Activated T-helper 2 cell treated with anti-CD3 and anti-CD28 coated beads, Interferon-gamma antibody, Interleukin-2, Interleukin-4, amounts not matched to agents 10 μg/mL and 5 μg/mL and 100 μg/mL, durations not matched to agents 14 hours and 24 hours and 36 hours (primary cell): ENCODE results near the gene ATXN1L. TPM values are rescaled to one million over a fixed set of nuclear protein-coding genes. Genes with fewer than 3 reads are reported as not detected.
"Not testable (repeated sequence)": the region's sequence is repeated elsewhere in the genome, so short reads cannot be mapped to it uniquely, and the experiment has no call there.

Experiments
- DNase-seq: peaks from one replicate; pipeline ENCODE4 v3.0.0; 2021; ENCODE audit warnings: low spot score
- H3K27ac Mint-ChIP-seq: one replicate; pipeline ENCODE4 v1.8.0; 2021; ENCODE audit warnings: mixed read lengths
- H3K27me3 Mint-ChIP-seq: one replicate; pipeline ENCODE4 v1.8.0; 2021; ENCODE audit warnings: low read depth, mixed read lengths
- H3K36me3 Mint-ChIP-seq: one replicate; pipeline ENCODE4 v1.8.0; 2021; ENCODE audit warnings: low read depth, mixed read lengths
- H3K4me1 Mint-ChIP-seq: one replicate; pipeline ENCODE4 v1.8.0; 2021; ENCODE audit warnings: low read depth, mixed read lengths
- H3K4me3 Mint-ChIP-seq: one replicate; pipeline ENCODE4 v1.8.0; 2021; ENCODE audit warnings: low read depth, mild to moderate bottlenecking, moderate library complexity, mixed read lengths
- H3K9me3 Mint-ChIP-seq: one replicate; pipeline ENCODE4 v1.8.0; 2021; ENCODE audit warnings: mixed read lengths
- intact Hi-C: fragments of 100-400 bp; cut with micrococcal nuclease; formaldehyde crosslinking; loops from one replicate; pipeline ENCODE4 v1.15.1; 2023
- total RNA-seq: library from RNA; stranded (reverse); gene quantifications from 2 replicates; pipeline ENCODE4 v1.2.3, GENCODE V29; 2022

Gene ATXN1L
- total RNA-seq, result 17.2 and 19.7 TPM in 2 replicates

- Mint-ChIP-seq H3K27me3 (no peaks in the 10 kb centered on the region), H3K4me1 (peaks cover 27% of the 10 kb centered on the region), H3K9me3 (no peaks in the 10 kb centered on the region), H3K4me3 (peak within 1 kb of the TSS; percentile 89), H3K36me3 (peaks cover 26% of the 10 kb centered on the region), H3K27ac (peak within 1 kb of the TSS; percentile 94)
- intact Hi-C loops, result loop anchor here (1.0 kb wide), 1 partner anchor 49 kb away; the partner anchor contains the start of gene IST1
- peak; percentile 92 for DNase-seq
These were observed at the start of gene ATXN1L for GRCh38 chr16:71845639-71846430. Gene ATXN1L (plus strand): TSS chr16:71845976. CDS start chr16:71849741, 3,765 bp downstream.

- Mint-ChIP-seq H3K36me3 (peaks cover 44% of the 10 kb centered on the region), H3K4me3 (no peak overlapping the region), H3K9me3 (no peaks in the 10 kb centered on the region), H3K4me1 (peaks cover 37% of the 10 kb centered on the region), H3K27ac (peak overlapping the region; percentile 21), H3K27me3 (no peaks in the 10 kb centered on the region)
- no peak for DNase-seq
- intact Hi-C loops, result no loop called here
These were observed 49.2 kb upstream of the ATXN1L start for GRCh38 chr16:71796501-71797097.

GRCh38 chr16:71803305-71803690 lies 42.5 kb upstream of the ATXN1L start:
- intact Hi-C loops, result no loop called here
- Mint-ChIP-seq H3K27me3 (no peaks in the 10 kb centered on the region), H3K4me1 (peaks cover 16% of the 10 kb centered on the region), H3K9me3 (no peaks in the 10 kb centered on the region), H3K27ac (no peak overlapping the region), H3K4me3 (no peak overlapping the region), H3K36me3 (peaks cover 36% of the 10 kb centered on the region)
- no peak for DNase-seq

- intact Hi-C loops, result loop anchor here (1.0 to 5.0 kb wide), 4 partner anchors 34 to 154 kb away; partner anchors contain the start of genes IST1 and ZNF821
- Mint-ChIP-seq H3K36me3 (peaks cover 23% of the 10 kb centered on the region), H3K27me3 (no peaks in the 10 kb centered on the region), H3K4me1 (peaks cover 20% of the 10 kb centered on the region), H3K4me3 (peak overlapping the region; percentile 95), H3K9me3 (no peaks in the 10 kb centered on the region), H3K27ac (peak overlapping the region; percentile 100)
- DNase-seq, result no peak
These were observed 37.7 kb upstream of the ATXN1L start for GRCh38 chr16:71807905-71808592.

GRCh38 chr16:71808593-71809459 lies 37.0 kb upstream of the ATXN1L start, which contains the start of gene AP1G1:
Gene AP1G1 (minus strand): TSS chr16:71808834. CDS start chr16:71789479, 19,355 bp downstream.
- Mint-ChIP-seq H3K36me3 (peaks cover 17% of the 10 kb centered on the region), H3K27me3 (no peaks in the 10 kb centered on the region), H3K4me3 (peak within 1 kb of the TSS; percentile 95), H3K4me1 (peaks cover 16% of the 10 kb centered on the region), H3K27ac (peak within 1 kb of the TSS; percentile 100), H3K9me3 (no peaks in the 10 kb centered on the region)
- DNase-seq, result peak; percentile 91
- intact Hi-C loops, result loop anchor here (1.0 to 5.0 kb wide), 7 partner anchors 9 to 284 kb away; partner anchors contain the start of genes DHX38, IST1, TXNL4B and ZNF821

- DNase-seq, H3K27me3 Mint-ChIP-seq, H3K9me3 Mint-ChIP-seq, intact Hi-C loops: not testable (repeated sequence)
- Mint-ChIP-seq H3K27ac (peak overlapping the region; percentile 100), H3K36me3 (peaks cover 11% of the 10 kb centered on the region), H3K4me1 (peaks cover 16% of the 10 kb centered on the region), H3K4me3 (peak overlapping the region; percentile 95)
These were observed 35.6 kb upstream of the ATXN1L start for GRCh38 chr16:71810155-71810530.

GRCh38 chr16:71811261-71811803 lies 34.4 kb upstream of the ATXN1L start:
- intact Hi-C loops, result no loop called here
- H3K27me3 Mint-ChIP-seq, result no peaks in the 10 kb centered on the region
- H3K9me3 Mint-ChIP-seq, result no peaks in the 10 kb centered on the region
- peaks cover 18% of the 10 kb centered on the region for H3K4me1 Mint-ChIP-seq
- no peak overlapping the region for H3K27ac Mint-ChIP-seq
- H3K36me3 Mint-ChIP-seq, result peaks cover 9% of the 10 kb centered on the region
- no peak for DNase-seq
- H3K4me3 Mint-ChIP-seq, result no peak overlapping the region

GRCh38 chr16:71817155-71817500 lies 28.6 kb upstream of the ATXN1L start:
- Mint-ChIP-seq H3K4me3 (peak overlapping the region; percentile 17), H3K27ac (peak overlapping the region; percentile 86), H3K4me1 (peaks cover 15% of the 10 kb centered on the region)
- H3K36me3 Mint-ChIP-seq, H3K9me3 Mint-ChIP-seq, H3K27me3 Mint-ChIP-seq, DNase-seq: not testable (repeated sequence)
- intact Hi-C loops, result loop anchor here (2.0 kb wide), 1 partner anchor 78 kb away; the partner anchor contains the start of gene IST1

GRCh38 chr16:71826533-71827017 lies 19.2 kb upstream of the ATXN1L start:
- Mint-ChIP-seq H3K9me3 (peaks cover 8% of the 10 kb centered on the region), H3K27ac (peak overlapping the region; percentile 26), H3K36me3 (peaks cover 8% of the 10 kb centered on the region), H3K4me3 (no peak overlapping the region), H3K27me3 (no peaks in the 10 kb centered on the region), H3K4me1 (peaks cover 7% of the 10 kb centered on the region)
- intact Hi-C loops, result no loop called here
- no peak for DNase-seq

- peaks cover 8% of the 10 kb centered on the region for H3K9me3 Mint-ChIP-seq
- no peak overlapping the region for H3K27ac Mint-ChIP-seq
- no peaks in the 10 kb centered on the region for H3K27me3 Mint-ChIP-seq
- intact Hi-C loops, result no loop called here
- peaks cover 11% of the 10 kb centered on the region for H3K4me1 Mint-ChIP-seq
- no peak for DNase-seq
- peaks cover 8% of the 10 kb centered on the region for H3K36me3 Mint-ChIP-seq
- H3K4me3 Mint-ChIP-seq, result no peak overlapping the region
These were observed 15.4 kb upstream of the ATXN1L start for GRCh38 chr16:71830359-71830758.

- intact Hi-C loops, H3K36me3 Mint-ChIP-seq, DNase-seq, H3K4me3 Mint-ChIP-seq, H3K4me1 Mint-ChIP-seq, H3K9me3 Mint-ChIP-seq, H3K27ac Mint-ChIP-seq, H3K27me3 Mint-ChIP-seq: not testable (repeated sequence)
These were observed 14.1 kb upstream of the ATXN1L start for GRCh38 chr16:71831698-71832097.

GRCh38 chr16:71832112-71832511 lies 13.7 kb upstream of the ATXN1L start:
- DNase-seq, H3K9me3 Mint-ChIP-seq, H3K27me3 Mint-ChIP-seq, H3K36me3 Mint-ChIP-seq, H3K4me1 Mint-ChIP-seq, intact Hi-C loops, H3K4me3 Mint-ChIP-seq, H3K27ac Mint-ChIP-seq: not testable (repeated sequence)
